ENCODE measurements around the gene LY6G6C. TPM values are rescaled to one million over a fixed set of nuclear protein-coding genes. Genes with fewer than 3 reads are reported as not detected.

Gene LY6G6C
- total and polyA plus RNA-seq, 2 of the 13 experiments (the other 11 are each of a cell fraction or from before 2014, with no cell fraction given), result 0.15 TPM; not detected in 1

GRCh38 chr6:31680226-31681134 lies 41.1 kb downstream of the LY6G6C start, which contains the start of gene LY6G5C (continued):
- TF ChIP-seq, protein P1, sequence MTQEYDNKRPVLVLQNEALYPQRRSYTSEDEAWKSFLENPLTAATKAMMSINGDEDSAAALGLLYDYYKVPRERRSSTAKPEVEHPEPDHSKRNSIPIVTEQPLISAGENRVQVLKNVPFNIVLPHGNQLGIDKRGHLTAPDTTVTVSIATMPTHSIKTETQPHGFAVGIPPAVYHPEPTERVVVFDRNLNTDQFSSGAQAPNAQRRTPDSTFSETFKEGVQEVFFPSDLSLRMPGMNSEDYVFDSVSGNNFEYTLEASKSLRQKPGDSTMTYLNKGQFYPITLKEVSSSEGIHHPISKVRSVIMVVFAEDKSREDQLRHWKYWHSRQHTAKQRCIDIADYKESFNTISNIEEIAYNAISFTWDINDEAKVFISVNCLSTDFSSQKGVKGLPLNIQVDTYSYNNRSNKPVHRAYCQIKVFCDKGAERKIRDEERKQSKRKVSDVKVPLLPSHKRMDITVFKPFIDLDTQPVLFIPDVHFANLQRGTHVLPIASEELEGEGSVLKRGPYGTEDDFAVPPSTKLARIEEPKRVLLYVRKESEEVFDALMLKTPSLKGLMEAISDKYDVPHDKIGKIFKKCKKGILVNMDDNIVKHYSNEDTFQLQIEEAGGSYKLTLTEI (CRISPR knock-in tag; conservative IDR thresholded peaks at IDR 0.05), result no peak
- TF ChIP-seq SRSF4 (IDR thresholded peaks at IDR 0.05; ENCODE audit: low read depth, low read length, poor library complexity, severe bottlenecking) (no peak), ZNF670 (CRISPR knock-in tag; IDR thresholded peaks at IDR 0.05; ENCODE audit: borderline replicate concordance) (no peak), ZNF414 (CRISPR knock-in tag; IDR thresholded peaks at IDR 0.05) (0 out of 2 replicates have a peak, but pooled peaks have one; percentile 51), ZNF780A (CRISPR knock-in tag; IDR thresholded peaks at IDR 0.05) (no peak), FOXC1 (CRISPR knock-in tag; IDR thresholded peaks at IDR 0.05; ENCODE audit: borderline replicate concordance) (peak; percentile 74; the same call in 1 of the 2 replicates), JUND (CRISPR knock-in tag; IDR thresholded peaks at IDR 0.05) (no peak), SNRNP70 (IDR thresholded peaks at IDR 0.05; ENCODE audit: low read depth, low read length) (no peak), ZNF501 (CRISPR knock-in tag; IDR thresholded peaks at IDR 0.05) (peak; percentile 75; the same call in 1 of the 2 replicates), HNRNPH1 (optimal IDR thresholded peaks at IDR 0.05; ENCODE audit: low read depth, low read length) (no peak), ZBTB43 (CRISPR knock-in tag; conservative IDR thresholded peaks at IDR 0.05) (no peak), MEIS1 (CRISPR knock-in tag; IDR thresholded peaks at IDR 0.05; ENCODE audit: borderline replicate concordance) (no peak), MYPOP (CRISPR knock-in tag; IDR thresholded peaks at IDR 0.05) (no peak), SRY (CRISPR knock-in tag; IDR thresholded peaks at IDR 0.05) (no peak)
- TF ChIP-seq, protein P2, sequence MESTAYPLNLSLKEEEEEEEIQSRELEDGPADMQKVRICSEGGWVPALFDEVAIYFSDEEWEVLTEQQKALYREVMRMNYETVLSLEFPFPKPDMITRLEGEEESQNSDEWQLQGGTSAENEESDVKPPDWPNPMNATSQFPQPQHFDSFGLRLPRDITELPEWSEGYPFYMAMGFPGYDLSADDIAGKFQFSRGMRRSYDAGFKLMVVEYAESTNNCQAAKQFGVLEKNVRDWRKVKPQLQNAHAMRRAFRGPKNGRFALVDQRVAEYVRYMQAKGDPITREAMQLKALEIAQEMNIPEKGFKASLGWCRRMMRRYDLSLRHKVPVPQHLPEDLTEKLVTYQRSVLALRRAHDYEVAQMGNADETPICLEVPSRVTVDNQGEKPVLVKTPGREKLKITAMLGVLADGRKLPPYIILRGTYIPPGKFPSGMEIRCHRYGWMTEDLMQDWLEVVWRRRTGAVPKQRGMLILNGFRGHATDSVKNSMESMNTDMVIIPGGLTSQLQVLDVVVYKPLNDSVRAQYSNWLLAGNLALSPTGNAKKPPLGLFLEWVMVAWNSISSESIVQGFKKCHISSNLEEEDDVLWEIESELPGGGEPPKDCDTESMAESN (CRISPR knock-in tag; conservative IDR thresholded peaks at IDR 0.05), result no peak
- TF ChIP-seq, protein P3, sequence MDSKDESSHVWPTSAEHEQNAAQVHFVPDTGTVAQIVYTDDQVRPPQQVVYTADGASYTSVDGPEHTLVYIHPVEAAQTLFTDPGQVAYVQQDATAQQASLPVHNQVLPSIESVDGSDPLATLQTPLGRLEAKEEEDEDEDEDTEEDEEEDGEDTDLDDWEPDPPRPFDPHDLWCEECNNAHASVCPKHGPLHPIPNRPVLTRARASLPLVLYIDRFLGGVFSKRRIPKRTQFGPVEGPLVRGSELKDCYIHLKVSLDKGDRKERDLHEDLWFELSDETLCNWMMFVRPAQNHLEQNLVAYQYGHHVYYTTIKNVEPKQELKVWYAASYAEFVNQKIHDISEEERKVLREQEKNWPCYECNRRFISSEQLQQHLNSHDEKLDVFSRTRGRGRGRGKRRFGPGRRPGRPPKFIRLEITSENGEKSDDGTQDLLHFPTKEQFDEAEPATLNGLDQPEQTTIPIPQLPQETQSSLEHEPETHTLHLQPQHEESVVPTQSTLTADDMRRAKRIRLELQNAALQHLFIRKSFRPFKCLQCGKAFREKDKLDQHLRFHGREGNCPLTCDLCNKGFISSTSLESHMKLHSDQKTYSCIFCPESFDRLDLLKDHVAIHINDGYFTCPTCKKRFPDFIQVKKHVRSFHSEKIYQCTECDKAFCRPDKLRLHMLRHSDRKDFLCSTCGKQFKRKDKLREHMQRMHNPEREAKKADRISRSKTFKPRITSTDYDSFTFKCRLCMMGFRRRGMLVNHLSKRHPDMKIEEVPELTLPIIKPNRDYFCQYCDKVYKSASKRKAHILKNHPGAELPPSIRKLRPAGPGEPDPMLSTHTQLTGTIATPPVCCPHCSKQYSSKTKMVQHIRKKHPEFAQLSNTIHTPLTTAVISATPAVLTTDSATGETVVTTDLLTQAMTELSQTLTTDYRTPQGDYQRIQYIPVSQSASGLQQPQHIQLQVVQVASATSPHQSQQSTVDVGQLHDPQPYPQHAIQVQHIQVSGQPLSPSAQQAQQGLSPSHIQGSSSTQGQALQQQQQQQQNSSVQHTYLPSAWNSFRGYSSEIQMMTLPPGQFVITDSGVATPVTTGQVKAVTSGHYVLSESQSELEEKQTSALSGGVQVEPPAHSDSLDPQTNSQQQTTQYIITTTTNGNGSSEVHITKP (CRISPR knock-in tag; IDR thresholded peaks at IDR 0.05; ENCODE audit: low read depth), result 0 out of 2 replicates have a peak, but pooled peaks have one; percentile 31

All from HepG2 (cell line).